GM18519 (cell line): ENCODE results near the gene EEF2.
A peak's percentile ranks its signal among the peaks of the same experiment; 100 is the strongest.

ENCODE experiments used
- ATAC-seq: cut with Tn5 transposase; IDR thresholded peaks from one replicate; pipeline ENCODE4 v1.9.1; 2021; ENCODE audit warnings: mild to moderate bottlenecking, moderate library complexity; ENCODE audit not compliant: unreplicated experiment, low FRiP score

Gene EEF2

DNA sequence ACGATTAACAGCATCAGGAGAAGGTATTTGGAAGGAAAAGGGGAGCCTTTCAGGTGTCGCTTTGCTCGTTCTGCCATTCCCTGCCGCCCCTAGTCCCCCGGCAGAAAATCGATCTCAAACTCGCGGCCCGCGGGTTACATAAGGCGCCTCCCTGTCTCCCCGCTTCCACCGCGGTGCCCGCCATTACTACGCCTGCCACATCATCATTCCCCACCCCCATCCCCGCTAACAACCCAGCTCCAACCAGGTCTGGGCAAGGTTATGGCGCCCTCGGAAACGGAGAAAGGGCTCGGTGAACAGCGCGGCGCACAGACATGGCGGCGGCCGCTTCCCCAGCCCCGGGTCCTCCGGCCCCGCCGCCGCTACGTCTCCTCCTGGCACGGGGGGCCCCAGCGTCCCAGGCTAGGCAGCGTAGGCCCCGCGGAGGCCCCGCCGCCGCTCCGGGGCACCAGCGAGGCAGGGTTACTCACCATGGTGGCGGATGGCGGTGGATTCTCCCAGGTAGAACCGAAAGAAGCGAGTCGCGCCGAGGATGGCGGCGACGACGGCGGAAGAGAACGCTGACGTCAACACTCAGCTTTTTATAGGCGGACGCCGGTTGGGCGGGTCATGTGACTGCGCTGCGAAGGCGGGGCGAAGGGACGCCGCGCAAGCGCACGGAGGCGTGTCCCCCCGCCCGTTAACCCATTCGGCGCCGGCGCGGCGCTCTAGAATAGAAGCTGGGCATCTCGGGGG lies at the start of gene EEF2:
Gene EEF2, minus strand, starts transcription at position 556 of the 735 bp plus-strand sequence. Its CDS starts 83 bp downstream, at position 473.
- peak; percentile 38 for ATAC-seq

DNA sequence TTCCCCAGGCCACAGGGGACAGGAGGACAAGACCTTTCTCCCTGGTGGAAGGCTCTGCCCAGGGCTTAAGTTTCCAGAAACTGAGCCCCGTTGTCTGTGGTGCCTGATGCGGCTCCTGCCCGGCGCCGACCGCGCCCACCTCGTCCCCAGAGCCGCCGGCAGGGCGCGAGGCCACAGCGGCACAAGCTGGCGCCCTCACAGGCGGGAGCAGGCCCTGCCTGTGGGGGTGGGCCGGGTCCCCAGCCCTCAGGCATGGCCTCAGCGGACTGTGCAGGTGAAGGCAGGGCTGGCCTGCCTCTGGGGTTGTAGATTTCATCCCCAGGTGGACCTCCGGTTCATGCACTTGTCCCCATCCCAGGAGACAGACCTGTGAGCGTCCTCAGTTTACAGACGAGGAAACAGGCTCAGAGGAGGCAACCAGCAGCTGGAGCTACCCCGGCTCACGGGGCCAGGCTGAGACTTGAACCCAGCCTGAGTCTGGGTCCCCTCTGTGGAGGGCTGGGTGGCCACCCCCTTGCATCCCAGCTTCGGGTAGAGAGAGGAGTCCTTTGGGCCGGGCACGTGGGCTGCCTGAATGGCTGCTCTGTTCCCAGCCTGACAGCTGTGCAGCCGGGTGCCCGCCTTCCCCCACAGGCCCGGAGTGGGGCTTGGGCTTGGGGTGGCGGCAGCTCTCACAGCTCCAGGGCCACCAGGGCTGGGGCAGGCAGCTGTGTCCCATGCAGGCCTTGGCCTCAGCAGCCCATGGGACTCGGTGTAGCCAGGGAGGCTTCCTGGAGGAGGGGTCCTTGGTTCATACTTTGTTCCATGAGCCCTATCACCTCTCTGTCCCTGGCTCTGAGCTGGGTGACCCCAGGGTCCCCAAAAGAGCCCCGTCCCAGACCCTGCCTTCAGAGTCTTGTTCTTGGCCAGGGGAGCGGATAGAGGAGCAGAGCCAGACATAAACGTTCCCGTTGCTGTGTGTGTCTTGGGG lies 49.1 kb upstream of the EEF2 start:
- ATAC-seq: no peak

DNA sequence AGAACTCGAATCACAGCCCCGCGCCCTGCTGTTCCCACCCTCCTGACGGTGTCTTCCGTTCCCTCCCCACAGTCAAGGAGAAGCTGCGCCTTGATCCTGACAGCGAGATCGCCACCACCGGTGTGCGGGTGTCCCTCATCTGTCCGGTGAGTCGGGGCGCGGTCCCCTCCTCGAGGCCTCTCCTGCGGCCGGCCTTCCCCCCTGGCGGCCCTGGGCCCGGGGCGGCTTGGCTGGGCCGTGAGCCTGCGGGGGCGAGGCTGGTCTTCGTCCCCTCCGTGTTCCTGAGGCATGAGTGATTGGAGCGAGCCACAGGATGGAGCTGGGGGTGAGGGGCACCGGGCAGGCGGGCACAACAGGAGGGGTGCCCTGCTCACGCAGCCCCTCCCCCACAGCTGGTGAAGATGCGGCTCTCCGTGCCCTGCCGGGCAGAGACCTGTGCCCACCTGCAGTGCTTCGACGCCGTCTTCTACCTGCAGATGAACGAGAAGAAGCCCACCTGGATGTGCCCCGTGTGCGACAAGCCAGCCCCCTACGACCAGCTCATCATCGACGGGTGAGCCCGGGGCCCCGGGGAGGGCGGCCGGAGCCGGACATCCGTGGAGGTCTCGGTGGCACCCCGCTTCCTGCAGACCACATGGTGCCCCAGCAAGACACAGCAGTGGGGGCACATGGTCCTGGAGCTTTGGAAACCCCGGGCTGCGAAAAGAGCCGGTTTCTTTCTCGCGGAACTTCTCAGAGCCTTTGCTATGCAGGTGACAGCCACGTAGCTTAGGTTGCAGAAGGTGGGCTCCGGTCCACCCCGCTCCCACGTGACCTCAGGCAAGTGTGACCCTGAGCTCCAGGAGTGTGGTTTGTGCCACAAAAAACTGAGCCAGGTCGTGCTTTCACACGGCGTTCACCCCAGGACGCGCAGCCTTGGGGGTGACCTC lies 48.0 kb upstream of the EEF2 start:
- ATAC-seq: no peak

DNA sequence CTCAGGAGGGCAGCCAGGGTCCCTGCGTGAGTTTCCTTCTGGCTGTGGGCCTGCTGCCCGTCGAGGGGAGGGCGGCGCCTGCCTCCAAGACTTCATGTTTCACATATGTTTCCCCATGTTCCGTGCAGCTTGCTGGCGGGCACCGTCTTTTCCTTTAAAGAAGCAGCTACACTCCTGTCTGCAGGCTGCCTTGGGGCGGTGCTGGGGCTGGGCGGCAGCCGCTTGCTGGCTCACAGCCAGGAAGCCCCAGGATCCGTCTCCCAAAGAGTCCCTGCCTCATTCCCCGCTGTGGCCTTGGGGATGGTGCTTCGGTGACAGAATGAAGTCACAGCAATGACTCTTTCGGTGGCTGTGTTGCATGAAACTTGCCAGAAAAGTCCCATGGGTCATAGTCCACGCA lies 47.2 kb upstream of the EEF2 start:
- no peak for ATAC-seq

DNA sequence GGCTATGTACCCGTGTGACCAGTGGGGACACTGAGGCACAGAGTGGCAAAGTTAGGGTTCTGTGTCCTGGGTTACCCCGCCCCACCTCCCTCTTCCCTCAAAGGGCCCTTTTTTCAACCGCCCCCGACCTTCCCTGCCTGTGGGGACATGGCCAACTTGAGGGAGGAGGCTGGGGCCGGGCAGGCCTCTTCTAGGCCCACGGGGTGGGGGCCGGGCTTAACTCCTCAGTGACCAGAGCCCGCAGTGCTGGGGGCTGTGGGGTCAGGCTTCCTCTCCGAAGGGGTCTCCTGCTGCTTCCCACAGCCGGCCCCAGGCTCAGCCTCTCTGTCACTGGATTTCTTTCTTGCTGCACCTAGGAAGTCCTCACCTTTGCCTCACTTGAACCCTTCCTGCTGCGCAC lies 46.2 kb upstream of the EEF2 start:
- ATAC-seq: no peak

DNA sequence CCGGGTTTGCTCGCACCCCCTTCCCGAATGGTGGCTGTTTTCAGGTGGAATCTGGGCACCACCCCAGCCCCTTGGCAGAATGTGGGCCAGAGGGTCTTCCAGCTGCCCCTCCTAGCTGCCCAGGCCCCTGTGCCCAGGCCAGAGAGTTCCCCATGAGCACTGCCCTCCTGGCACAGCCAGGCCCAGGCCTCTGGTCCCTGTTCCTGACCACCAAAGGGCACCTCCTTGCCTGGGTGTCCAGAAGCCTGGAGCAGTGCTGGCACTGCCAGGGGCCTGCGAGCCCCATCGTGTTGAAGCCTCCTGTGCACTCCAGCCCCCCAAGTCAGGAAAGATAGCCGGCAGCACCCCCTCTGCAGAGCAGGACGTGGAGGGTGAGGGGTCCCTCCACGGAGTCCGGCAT lies 45.7 kb upstream of the EEF2 start:
- ATAC-seq: no peak

DNA sequence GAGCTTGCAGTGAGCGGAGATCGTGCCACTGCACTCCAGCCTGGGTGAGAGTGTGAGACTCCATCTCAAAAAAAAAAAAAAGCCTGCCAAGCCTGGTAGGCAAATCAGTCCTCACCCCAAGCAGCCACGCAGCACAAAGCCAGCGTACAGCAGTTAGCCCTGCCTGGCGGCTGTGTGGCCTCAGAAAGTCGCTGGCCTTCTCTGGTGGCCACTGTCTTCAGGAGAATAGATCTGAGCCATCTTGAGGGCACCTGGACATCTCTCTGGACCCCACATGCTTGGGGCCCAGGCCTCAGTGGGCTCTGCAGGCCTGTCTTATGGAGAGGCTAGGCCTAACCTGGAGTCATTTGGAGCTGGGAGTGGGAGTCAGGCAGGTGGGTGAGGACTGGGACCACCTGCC lies 45.3 kb upstream of the EEF2 start:
- no peak for ATAC-seq

DNA sequence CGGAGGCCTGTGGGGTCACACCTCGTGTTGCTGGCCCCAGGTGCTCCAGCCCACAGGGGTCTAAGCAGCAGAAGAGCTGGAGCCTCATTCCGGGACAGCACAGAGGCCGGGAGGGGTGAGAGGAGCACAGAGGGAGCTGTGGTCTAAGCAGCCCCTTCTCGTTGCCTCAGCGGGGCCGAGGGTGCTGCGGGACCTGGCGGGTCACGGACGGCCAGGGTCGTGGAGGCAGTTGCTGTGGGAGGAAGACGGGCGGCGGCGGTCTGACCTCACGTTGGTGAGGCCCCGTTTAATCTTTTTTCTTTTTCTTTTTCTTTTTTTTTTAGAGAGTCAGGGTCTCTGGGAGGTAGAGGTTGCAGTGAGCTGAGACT lies 44.0 kb upstream of the EEF2 start:
- no peak for ATAC-seq

DNA sequence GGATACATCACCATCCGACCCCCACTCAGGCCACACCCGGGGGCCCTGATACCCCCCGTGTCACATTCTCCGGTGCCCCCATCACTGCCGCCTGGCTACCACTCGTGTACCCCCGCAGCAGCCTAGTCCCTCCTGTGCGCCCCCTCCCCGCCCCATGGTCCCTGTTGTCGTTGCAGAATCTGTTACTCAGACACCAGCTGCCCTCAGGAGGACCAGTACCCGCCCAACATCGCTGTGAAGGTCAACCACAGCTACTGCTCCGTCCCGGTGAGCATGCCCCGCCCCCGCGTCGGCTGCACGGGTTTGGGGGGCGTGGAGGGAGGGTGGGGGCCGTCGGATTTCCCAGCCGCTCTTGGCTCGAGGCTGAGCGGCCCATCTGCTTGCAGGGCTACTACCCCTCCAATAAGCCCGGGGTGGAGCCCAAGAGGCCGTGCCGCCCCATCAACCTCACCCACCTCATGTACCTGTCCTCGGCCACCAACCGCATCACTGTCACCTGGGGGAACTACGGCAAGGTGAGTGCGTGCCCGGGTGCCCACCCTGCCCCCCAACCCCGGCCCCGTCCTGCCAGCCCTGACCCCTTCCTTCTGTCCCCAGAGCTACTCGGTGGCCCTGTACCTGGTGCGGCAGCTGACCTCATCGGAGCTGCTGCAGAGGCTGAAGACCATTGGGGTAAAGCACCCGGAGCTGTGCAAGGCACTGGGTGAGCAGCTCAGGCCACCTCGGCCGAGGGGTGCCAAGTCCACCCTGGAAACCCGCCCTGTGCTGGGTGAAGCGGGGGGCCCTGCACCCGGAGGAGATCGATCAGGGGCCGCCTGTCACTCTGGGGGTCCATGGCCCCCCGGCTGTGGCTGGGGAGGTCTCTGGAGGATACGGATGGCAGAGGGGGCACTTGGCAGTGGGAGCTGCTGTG lies 43.3 kb upstream of the EEF2 start:
- ATAC-seq: no peak

DNA sequence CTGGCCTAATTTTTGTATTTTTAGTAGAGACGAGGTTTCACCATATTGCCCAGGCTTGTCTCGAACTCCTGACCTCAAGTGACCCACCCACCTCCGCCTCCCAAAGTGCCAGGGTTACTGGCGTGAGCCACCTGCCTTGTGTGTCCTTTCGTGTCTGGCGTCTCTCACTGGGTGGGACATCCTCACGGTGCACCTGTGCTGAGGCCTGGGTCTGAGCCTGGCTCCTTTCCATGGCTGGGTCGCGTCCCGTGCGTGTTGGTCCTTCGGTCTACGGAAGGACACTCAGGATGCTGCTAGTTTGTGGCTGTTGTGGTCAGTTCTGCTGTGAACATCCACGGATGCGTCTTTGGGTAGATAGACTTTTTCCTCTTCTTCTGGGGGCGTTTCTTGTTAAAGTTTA lies 41.9 kb upstream of the EEF2 start:
- ATAC-seq: no peak

DNA sequence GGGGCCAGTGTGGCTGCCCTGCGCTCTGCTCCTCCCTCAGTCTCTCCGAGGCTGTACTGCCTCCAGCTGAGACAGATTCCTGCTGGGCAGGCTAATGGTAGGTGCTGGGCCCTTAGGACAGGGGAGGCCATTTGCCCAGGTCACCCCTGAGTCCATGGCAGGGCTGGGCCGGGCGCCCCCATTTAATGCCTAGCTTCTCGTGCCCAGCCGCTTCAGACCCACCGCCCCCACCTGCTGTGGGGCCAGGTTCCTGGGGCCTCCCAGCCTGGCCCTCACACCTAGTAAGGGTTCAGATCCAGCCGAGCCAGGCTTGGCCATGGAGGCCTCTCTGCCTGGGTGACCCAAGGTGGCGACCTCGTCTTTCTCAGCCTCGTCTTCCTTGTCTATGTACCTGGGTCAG lies 40.1 kb upstream of the EEF2 start:
- ATAC-seq: no peak

DNA sequence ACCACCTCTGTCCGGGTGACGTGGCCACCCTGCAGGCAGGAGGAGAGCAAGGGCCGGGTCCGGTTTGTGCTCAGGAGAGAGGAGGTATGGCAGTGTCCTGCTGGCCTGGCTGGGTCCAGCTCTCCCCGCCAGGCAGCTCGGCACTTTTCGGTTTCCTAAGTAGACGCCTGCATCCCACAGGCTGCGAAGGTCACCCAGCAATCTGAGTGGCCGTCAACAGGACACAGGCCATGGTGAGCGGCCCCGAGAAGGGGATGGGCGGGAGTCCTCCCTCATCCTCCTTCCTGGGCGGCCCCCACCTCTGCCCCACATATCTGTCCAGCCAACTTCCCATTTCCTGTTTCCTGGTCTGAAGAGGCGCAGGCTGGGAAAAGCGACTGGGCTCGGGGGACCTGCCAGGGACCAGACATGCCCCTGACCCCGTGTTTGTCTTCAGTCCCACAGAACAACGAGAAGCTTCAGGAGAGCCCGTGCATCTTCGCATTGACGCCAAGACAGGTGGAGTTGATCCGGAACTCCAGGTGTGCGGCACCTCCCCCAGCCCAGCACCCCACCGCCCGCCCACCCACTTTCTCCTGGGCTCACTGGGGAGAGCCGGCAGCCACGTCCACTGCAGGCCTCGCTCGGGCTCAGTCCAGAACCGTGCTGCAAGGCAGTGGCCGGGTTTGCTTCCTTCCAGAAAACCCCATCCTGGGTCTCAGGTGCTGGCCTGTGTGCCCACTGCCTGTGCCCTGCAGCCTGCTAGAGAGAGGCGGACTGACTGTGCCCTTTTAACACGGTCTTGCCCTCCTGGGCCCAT lies 38.5 kb upstream of the EEF2 start:
- no peak for ATAC-seq

DNA sequence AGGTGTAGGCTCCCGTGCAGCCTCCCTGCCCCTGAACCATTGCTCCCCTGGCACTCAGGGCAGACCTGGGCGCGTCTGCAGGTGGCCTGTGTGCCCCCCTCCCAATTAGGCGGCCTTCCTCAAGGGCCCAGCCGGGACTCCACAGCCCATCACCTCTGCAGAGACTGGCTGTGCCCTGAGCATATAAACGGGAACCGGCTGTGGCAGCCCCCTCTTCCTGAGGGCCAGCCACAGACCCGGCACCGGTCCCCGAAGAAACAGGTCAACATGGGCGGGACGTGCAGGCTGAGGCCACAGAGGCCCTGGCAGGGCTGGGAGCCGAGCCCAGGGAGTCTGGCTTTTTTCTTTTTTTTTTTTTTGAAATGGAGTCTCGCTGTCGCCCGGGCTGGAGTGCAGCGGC lies 34.3 kb upstream of the EEF2 start:
- ATAC-seq: no peak

DNA sequence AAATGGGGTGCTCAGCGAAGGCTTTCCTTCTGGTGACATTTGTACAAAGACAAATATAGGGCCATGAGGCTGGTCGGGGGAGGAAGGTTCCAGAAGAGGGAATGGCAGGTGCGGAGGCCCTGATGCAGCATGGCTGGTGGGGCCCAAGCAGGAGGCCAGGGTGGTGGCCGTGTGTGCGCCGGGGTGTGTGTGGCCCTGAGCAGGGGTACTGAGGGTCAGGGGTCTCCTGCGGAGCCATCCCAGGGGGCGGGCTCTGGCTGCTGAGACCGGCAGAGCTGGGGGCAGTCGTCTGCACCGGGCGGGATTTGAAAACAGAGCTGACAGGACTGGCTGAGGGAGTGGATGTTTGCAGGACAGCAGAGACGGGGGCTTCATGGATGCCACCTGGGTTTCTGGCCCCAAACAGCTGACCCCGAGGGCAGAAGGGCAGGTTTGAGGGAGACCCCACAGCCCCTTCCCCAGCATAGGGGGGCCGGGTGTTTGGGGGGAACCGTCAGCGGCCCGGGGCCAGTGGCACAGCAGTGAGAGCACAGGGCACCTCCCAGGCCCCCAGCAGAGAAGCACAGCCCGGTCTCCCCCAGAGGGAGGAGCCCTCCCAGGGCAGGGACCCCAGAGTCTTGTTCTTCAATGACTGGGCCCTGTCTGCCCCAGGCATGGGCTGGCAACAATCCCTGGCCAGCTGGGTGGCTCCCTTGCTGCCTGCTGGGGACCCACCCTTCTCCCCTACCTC lies 33.7 kb upstream of the EEF2 start:
- no peak for ATAC-seq

DNA sequence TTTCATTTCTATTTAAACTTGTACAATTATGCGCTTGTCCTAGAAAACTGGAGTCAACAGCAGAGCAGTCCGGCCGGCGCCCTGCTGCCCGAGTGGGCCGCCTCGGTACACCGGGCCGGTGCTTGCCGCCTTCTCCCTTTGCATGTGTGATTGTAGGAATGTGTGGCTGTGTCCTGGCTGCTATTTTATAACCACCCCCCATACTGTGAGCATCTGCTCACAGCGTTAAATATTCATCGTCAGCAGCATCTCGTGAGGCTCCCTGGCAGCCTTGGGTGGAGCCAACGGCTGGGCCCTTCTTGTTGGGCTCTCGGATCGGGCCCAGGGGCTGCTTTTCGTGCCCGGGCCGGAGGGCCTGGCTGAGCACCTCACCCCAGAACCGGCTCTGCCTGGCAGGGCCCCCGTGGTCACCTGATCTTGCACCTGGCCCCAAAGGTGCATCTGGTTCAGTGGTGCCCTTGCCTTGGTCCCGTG lies 32.9 kb upstream of the EEF2 start:
- ATAC-seq: no peak

DNA sequence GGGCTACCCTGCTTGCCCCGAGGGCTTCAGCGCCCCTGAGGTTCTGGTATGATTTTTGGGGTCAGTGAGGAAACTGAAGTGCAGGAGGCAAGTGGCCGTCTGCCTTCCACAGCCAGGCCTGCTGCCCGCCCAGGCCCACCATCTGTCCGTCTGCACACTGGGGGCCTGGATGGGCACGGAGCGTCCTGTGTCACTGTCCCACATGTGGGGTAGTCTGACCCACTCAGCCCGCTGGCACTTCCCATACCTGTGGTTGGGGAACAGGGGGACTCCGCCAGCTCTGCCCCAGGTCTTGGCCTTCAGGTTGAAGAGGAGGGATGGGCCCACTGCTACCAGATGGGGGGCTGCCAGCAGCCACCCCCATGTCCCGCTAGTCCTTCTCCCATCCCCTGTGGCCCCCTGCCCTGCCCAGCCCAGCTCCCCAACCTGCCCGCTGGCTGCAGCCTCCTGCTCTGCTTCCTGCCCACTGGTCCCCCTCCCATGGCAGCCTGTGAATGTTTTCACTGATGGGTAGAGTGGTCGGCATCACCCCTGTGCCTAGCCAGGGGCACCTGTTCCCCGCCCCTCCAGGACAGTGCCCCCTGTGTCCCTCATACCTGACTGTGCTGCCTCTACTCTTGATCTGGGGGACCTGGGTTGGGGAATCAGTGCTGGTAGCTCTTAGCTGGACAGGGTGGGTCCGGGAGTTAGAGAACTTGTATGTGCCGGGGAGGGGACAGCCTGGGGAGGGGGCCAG lies 31.8 kb upstream of the EEF2 start:
- no peak for ATAC-seq

DNA sequence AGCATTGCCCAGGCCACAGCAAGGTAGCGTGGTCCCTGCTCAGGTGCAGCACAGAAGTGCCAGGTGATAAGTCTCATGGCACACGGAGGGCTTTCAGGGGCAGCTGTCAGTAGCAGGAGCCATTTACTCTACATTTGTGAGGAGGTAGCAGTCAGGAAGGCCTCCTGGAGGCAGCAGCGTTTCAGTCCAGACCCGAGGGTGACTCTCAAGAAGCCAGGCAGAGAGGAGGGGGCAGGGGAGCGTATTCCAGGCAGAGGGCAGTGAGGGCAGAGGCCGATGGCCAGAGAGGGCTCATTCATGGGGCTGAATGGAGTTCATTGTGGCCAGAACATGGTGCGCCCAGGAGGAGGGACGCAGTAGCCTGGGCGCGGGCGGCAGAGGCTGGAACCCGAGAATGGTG lies 31.2 kb upstream of the EEF2 start:
- no peak for ATAC-seq
